ENCODE results near the gene MAPK8IP3. TPM values are rescaled to one million over a fixed set of nuclear protein-coding genes. Genes with fewer than 3 reads are reported as not detected.

MAPK8IP3 gene
- total RNA-seq, 1 experiment from 2014 or later, result 77.4 TPM

GRCh38 chr16:1763521-1764511 lies 57.8 kb downstream of the MAPK8IP3 start:
- Mint-ChIP-seq H3K9me3 (ENCODE audit: unreplicated experiment) (no peaks in the 10 kb centered on the region), H3K27ac (ENCODE audit: low read depth, unreplicated experiment) (no peak overlapping the region), H3K36me3 (ENCODE audit: insufficient read depth, unreplicated experiment) (peaks cover 61% of the 10 kb centered on the region), H3K27me3 (ENCODE audit: insufficient read depth, unreplicated experiment) (no peaks in the 10 kb centered on the region), H3K4me1 (ENCODE audit: insufficient read depth, unreplicated experiment) (no peaks in the 10 kb centered on the region), H3K4me3 (ENCODE audit: unreplicated experiment) (no peak overlapping the region)
- no peak for DNase-seq (ENCODE audit: unreplicated experiment)
- no TSS peak for BruUV-seq (replicated peaks)
- CTCF ChIA-PET, result interaction anchor here (0.6 to 1.6 kb wide), 5 partner anchors 13 to 74 kb away, joined by 3 read pairs; no protein-coding TSS in a partner anchor
- peak; percentile 33 for TF ChIP-seq CTCF (IDR thresholded peaks at IDR 0.05; ENCODE audit: unreplicated experiment)
- POLR2A ChIA-PET, result interaction anchor here (0.6 to 1.8 kb wide), 2 partner anchors 9 to 56 kb away, joined by 5 read pairs; partner anchors contain the start of genes EME2 and MRPS34
- intact Hi-C loops (cut with micrococcal nuclease), result no loop called here

- intact Hi-C loops (cut with micrococcal nuclease), result no loop called here
- no peak overlapping the region for H3K4me3 Mint-ChIP-seq (ENCODE audit: unreplicated experiment)
- no peaks in the 10 kb centered on the region for H3K27me3 Mint-ChIP-seq (ENCODE audit: insufficient read depth, unreplicated experiment)
- H3K36me3 Mint-ChIP-seq (ENCODE audit: insufficient read depth, unreplicated experiment), result peaks cover 72% of the 10 kb centered on the region
- H3K4me1 Mint-ChIP-seq (ENCODE audit: insufficient read depth, unreplicated experiment), result peaks cover under 1% of the 10 kb centered on the region
- no peak for DNase-seq (ENCODE audit: unreplicated experiment)
- TF ChIP-seq CTCF (IDR thresholded peaks at IDR 0.05; ENCODE audit: unreplicated experiment), result no peak
- no TSS peak for BruUV-seq (replicated peaks)
- ChIA-PET POLR2A (interaction anchor here (0.6 to 1.8 kb wide), 7 partner anchors 8 to 87 kb away, joined by 3 to 5 read pairs (median 4); partner anchors contain the start of genes EME2, JPT2, MAPK8IP3 and MRPS34), CTCF (interaction anchor here (0.7 to 1.6 kb wide), 6 partner anchors 17 to 389 kb away, joined by 3 read pairs; partner anchors contain the start of gene MAPK8IP3)
- no peaks in the 10 kb centered on the region for H3K9me3 Mint-ChIP-seq (ENCODE audit: unreplicated experiment)
- no peak overlapping the region for H3K27ac Mint-ChIP-seq (ENCODE audit: low read depth, unreplicated experiment)
Observed at GRCh38 chr16:1764971-1765370, 59.0 kb downstream of the MAPK8IP3 start.

GRCh38 chr16:1765826-1766225 lies 59.8 kb downstream of the MAPK8IP3 start:
- CTCF ChIA-PET, result interaction anchor here (0.5 to 0.7 kb wide), 3 partner anchors 16 to 423 kb away, joined by 3 read pairs; partner anchors contain the start of gene MAPK8IP3
- no TSS peak for BruUV-seq (replicated peaks)
- H3K4me1 Mint-ChIP-seq (ENCODE audit: insufficient read depth, unreplicated experiment), result peaks cover 7% of the 10 kb centered on the region
- no peaks in the 10 kb centered on the region for H3K27me3 Mint-ChIP-seq (ENCODE audit: insufficient read depth, unreplicated experiment)
- H3K9me3 Mint-ChIP-seq (ENCODE audit: unreplicated experiment), result no peaks in the 10 kb centered on the region
- POLR2A ChIA-PET, result interaction anchor here (1.1 to 1.8 kb wide), 5 partner anchors 11 to 88 kb away, joined by 3 to 5 read pairs (median 4); partner anchors contain the start of genes JPT2 and MAPK8IP3
- no peak overlapping the region for H3K4me3 Mint-ChIP-seq (ENCODE audit: unreplicated experiment)
- no peak for DNase-seq (ENCODE audit: unreplicated experiment)
- H3K27ac Mint-ChIP-seq (ENCODE audit: low read depth, unreplicated experiment), result no peak overlapping the region
- intact Hi-C loops (cut with micrococcal nuclease), result no loop called here
- peaks cover 80% of the 10 kb centered on the region for H3K36me3 Mint-ChIP-seq (ENCODE audit: insufficient read depth, unreplicated experiment)
- TF ChIP-seq CTCF (IDR thresholded peaks at IDR 0.05; ENCODE audit: unreplicated experiment), result no peak

- POLR2A ChIA-PET, result interaction anchor here (1.1 to 1.3 kb wide), 2 partner anchors 22 to 88 kb away, joined by 4 read pairs; partner anchors contain the start of gene JPT2
- BruUV-seq (replicated peaks), result no TSS peak
- CTCF ChIA-PET, result interaction anchor here (0.6 kb wide), 1 partner anchor 423 kb away, joined by 3 read pairs; no protein-coding TSS in a partner anchor
- H3K36me3 Mint-ChIP-seq (ENCODE audit: insufficient read depth, unreplicated experiment), result peaks cover 77% of the 10 kb centered on the region
- H3K27me3 Mint-ChIP-seq (ENCODE audit: insufficient read depth, unreplicated experiment), result no peaks in the 10 kb centered on the region
- no peak overlapping the region for H3K4me3 Mint-ChIP-seq (ENCODE audit: unreplicated experiment)
- DNase-seq (ENCODE audit: unreplicated experiment), result no peak
- no peaks in the 10 kb centered on the region for H3K9me3 Mint-ChIP-seq (ENCODE audit: unreplicated experiment)
- intact Hi-C loops (cut with micrococcal nuclease), result no loop called here
- H3K27ac Mint-ChIP-seq (ENCODE audit: low read depth, unreplicated experiment), result no peak overlapping the region
- TF ChIP-seq CTCF (IDR thresholded peaks at IDR 0.05; ENCODE audit: unreplicated experiment), result no peak
- peaks cover 7% of the 10 kb centered on the region for H3K4me1 Mint-ChIP-seq (ENCODE audit: insufficient read depth, unreplicated experiment)
Observed at GRCh38 chr16:1766231-1766630, 60.2 kb downstream of the MAPK8IP3 start.

All from MCF 10A (cell line).